Suppressor macrophage (primary cell): Measurements from ENCODE around the gene MTRF1L.

Experiments used
- DNase-seq, 4 experiments: peaks; one replicate each; pipeline ENCODE4 v3.0.0-alpha.2; 2020 to 2022
- total RNA-seq, 17 experiments: gene quantifications; one replicate each; lab custom pipeline; 2026; ENCODE audit warnings: mixed read lengths in 6 of 17, inconsistent platforms in 3 of 17; lab: John Stamatoyannopoulos, UW

MTRF1L gene
- 11.6 to 25.5 (median 19.9) reads per million in 17 experiments for total RNA-seq

DNA sequence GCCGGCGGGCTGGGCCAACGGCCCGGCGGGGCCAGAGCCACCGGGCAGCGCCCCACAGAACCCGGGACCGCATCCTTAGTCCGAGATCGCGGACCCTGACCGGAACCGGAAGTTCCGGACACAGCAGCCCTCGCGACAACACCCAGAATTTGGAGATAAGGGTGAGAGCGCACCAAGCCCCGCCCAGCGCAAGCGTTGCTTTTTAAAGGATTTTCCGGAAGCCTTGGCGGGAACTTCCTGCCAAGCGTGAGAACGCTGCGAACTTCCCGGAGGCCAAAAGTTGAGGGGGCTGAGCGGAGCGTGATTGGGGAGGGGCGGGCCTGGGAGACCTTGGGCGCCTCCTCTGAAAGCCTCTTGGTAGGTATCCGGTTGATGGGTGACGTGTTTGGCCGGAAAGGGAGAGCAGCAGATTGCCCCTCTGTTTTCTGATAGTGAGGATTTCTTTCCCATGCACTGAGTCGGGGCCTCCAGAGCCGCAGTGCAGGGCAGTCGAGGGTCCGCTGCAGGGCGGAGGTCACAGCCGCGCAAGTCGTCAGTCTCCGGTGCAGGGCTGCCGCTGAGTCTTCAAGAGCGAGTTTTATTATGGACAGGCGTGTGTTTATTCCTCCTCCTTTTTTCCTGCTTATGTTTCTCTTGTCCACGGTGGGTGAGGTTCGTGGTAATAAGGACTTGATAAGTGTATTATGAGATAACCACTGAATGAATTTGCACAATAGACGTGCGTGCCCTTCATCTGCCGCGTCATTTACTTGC lies at the start of gene MTRF1L:
Gene MTRF1L, minus strand, starts transcription at position 97 of the 753 bp plus-strand sequence. Its CDS starts 24 bp downstream, at position 73.
- DNase-seq, result peak; percentile 96 to 98 (median 97)

- no peak for DNase-seq
Observed at GRCh38 chr6:153051801-153052200, 49.3 kb upstream of the MTRF1L start.

DNA sequence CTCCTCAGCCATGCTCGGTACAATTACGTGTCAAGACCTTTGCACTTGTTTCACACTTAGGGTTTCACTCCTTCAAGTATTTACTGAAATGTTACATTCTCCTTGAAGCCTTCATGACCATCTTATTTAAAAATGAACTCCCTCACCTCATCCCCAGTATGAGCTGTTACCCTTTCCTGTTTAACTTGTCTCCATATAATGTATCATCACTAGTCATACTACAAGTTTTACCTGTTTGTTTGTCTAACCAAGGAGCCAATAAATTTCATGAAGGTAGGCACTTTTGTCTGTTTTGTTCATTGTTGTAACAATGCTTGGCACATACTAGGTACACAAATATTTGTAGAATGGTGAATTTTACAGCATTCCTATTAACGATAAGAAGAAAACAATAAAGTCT lies 46.1 kb upstream of the MTRF1L start:
- DNase-seq, result no peak

DNA sequence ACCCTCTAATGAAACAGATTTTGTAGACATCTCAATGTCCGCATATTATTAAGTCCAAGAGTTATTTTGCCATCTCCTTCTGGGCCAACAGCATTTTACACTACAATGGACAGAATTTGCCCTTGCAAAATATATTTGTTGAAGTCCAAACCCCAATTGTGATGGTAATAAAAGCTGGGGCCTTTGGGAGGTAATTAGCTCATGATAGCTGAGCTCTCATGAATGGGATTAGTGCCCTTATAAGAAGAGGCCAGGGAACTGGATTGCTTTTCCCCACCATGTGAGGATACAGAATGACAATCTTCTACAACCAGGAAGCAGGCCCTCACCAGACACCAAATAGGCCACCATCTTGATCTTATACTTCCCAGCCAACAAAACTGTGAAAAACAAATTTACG lies 44.9 kb upstream of the MTRF1L start:
- DNase-seq, result no peak

DNA sequence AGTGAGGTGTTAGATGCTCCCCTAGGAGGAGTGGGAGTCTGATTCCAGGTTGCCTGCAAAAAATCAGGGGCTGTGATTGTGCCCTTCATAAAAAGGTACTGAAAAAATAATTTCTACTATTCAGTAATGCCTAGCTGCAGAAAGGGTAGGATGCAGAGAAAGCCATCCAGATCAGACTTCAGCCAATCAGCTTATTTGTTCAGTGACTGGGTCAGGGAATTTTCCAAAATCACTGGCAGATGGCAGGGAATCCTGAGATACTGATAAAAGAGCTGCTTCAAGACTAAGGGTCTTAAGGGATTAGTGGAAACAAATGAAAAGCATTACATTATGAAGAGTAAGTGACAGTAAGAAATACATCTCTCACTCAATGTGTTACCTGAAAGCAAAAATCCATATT lies 42.8 kb upstream of the MTRF1L start:
- DNase-seq, result no peak

DNA sequence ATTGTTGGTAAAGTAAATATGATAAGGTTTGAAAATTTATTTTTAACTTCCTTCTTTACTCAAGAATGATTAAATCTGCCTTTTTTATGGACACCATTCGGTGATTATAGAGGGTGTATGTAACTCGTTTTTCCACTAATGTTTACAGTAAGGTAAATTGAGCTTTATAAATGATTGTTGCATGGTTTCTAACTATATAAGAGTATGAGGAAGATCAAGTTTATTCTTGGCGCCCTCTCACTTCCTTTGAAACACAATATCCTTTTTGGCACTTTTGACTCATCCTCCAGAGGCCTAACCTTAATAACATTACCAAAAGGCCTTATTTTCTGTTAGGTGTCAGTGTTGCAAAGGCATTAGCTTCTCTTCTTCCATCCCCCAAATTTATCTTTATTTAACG lies 41.8 kb upstream of the MTRF1L start:
- no peak for DNase-seq

DNA sequence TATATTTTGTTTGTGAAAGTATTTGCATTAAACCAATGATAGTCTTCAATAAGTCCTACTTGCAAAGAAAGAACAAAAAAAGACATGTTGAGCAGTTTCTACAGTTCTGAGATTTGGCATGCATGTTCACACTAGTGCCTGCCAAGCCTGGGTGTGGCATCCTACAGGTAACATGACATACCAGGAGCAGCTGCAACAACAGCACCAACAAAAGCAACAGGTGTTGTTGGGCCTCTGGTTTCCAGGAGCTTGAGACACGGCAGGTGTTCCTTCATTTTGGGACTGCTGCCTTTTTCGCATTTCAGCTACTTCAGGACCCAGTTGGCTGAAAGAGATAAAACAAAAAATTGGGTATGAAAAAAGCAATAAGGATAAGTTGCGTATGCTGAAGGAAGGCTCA lies 41.2 kb upstream of the MTRF1L start:
- DNase-seq, result no peak

DNA sequence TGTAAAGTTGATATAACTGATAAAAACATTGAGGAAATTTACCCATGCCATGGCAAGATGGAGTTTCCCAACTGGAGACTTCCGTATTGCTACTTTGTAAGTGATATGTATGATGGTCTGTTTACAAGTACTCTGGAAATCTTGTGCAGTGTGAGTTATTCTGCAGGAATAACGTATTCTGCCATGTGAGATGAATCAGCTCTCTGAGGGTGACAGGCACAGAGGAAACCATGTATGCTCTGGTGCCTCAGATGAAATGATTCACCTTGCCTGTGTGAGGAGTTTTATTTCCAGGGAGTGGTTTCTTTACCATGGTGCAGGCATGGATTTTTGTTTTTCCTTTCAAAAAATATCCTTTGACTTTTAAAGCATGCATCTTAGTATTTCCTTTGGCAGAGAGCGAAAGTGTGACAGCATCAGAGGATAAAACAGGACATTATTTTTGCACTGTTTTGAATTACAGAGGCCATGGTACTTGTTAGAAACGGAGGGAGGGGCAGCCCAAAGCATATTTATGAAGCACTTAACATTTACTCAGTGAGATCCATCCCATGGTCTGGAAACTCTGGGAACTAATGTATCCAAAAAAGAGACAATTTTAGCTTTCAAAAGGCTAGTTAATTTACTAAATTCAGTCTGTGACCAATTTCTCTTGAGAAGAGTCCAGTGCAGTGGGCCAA lies 36.0 kb upstream of the MTRF1L start:
- no peak for DNase-seq

DNA sequence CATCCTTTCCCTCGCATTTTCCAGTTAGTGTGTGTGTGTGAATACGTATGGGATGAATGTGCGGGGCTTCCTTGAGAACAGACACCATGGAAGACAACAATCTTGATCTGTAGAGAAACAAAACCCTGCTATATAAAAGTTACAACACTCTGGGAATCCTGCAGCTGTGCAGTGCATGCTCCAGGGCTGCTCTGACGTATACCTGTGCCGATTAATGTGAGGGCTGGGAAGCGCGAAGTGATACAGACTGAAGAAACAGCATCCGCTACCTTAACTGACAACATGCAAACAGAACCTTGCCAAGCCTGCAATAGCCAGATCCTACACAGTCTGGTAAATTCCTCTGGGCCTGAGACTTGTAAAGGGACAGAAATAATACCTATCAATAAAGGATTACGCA lies 31.6 kb upstream of the MTRF1L start:
- DNase-seq, result no peak

DNA sequence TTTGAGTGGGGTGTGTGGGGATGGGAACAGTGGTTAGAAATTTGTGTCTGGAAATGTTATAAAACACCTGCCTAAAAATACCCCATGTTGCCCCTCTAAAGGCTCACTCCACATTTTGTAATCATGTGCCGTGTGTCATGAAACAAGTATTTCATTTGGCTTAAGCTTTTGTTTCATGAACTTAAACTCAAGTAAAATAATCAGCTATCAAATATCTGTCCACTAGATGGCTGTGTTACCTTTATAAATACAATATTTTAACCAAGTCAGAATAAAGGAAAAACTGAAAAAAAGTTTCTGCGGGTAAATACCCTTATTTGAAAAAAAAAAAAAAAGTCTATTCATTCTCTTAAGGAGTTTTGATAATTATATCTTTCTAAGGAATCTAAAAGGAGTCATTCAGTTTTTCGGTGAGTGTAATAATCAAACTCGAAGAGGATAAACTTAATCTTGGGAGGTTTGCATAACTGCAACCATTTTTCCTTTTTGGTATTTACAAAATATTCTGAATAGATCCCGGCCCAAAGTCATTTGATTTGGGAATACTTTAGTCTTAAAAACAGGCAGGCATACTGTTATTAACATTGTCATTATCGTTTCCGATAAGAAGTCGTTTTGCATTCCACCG lies 29.9 kb upstream of the MTRF1L start:
- DNase-seq, result peak in 2 of 4 experiments; percentile 60 to 67

DNA sequence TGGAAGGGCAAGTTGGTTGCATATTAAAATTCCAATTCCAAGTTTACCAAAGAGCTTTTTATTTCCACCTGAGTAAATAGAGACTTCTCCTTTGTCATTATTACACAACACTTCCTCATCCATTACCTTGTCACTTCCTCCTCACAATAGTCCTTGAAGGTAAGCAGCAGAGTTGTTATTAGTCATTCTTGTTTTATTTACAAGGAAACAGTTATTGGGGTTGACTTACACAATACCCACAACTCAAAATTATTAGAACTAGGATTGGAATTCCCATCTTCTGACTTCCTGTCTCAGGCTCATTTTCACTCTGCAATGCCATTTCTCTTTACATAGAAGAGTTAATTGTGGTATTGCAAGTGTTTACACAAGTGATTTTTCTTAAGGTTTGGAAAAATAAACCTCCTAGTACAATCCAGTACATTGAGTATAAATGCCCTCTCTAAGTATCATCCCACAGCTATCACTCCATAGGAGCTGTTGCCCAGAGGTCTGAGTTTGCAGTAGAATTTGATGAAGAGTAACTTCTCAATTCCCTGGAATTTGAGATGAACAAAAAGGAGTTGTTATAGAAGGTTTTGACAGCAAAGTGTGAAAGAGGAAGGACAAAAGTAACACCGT lies 28.9 kb upstream of the MTRF1L start:
- no peak for DNase-seq

DNA sequence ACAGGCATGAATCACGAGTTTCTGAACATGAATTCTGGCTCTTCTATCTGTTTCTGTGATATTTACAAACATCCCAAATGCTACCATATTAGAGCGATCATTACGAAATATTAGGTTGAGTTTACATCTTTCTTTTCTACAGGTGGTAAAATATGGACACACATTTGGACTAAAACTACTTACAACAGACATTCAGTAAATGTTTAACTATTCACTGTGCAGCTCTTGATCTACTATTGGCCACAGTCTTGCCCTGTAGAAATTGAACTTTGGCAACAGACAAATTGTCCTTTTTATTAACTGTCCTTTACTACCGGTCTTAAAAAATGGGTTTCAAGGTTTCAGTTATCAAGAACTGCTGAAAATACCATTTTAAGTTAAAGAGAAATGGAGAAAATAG lies 26.5 kb upstream of the MTRF1L start:
- no peak for DNase-seq

- no peak for DNase-seq
Observed at GRCh38 chr6:153028286-153028685, 25.8 kb upstream of the MTRF1L start.

DNA sequence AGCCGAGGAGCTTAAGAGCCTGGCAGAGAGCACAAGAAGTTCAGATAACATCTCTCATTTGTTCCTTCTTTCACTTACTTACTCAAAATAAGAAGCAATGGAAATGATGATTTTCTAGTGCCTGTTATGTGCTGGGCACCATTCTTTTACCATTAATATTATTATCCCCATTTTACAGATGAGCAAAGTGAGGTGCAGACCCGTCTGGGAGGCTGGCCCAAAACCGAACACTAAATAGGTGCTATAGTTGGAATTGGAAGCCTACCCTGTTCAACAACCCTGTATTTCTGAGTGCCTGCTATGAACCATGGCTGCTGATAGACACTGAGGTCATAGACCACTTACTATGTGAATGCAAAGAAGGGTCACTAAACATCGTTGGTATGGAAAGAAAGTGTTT lies 25.0 kb upstream of the MTRF1L start:
- DNase-seq, result no peak

GRCh38 chr6:153024709-153025017 lies 22.2 kb upstream of the MTRF1L start:
- DNase-seq, result no peak

DNA sequence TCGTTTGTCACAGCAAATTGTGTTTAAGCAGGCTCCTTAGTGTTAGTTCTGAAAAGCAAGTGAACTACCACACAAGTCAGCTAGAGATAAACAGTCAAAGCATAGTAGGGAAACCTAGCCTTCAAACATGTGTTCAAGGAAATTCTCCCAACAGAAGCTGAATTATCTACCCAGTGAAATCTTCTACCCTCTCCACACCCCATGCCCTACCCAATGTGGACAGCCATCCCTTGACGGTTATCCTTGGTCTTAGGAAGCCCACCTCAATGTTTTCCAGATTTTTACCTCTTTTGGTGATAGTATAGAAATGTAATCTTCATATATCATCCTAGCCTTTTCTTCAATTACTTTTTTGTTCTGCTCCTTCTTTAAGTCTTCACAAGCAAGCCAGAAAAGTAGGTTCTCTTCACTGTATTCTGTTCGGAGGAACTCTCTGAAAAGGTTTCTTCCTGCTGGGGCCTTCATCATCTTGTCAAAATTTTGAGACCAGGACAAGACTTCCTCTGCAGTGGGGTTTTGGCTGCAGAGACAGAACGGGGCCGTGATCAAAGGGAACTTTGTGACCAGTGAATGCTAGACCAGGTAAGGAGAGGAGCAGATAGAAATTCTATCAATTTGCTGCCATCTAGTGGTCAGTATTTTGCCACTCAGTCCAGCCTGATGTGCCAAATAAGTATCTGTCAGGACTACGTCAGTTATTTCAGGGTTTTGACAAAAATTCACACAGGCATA lies 21.6 kb upstream of the MTRF1L start:
- DNase-seq, result peak; percentile 66 to 75 (median 70)

DNA sequence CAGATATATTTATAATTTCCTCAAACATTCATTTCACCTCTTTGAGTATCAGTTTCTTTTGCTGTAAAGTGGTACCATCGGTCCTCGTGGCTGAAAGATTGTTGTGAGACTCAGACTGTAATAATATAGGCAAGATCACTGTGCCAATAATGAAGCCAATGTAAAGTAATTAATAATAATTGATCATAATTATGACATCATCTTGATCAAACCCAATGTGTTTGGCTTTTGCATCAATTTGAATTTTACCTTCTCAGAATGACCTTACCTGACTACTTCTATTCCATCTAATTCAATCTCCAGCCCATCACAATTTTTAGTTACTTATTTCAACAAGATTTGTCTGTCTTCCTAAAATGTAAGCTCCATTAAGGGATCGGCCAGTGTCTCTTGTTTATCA lies 15.8 kb upstream of the MTRF1L start:
- DNase-seq, result no peak

GRCh38 chr6:153016846-153017245 lies 14.3 kb upstream of the MTRF1L start:
- DNase-seq, result no peak

GRCh38 chr6:153015094-153015640 lies 12.7 kb upstream of the MTRF1L start:
- DNase-seq, result no peak

- DNase-seq, result no peak
Observed at GRCh38 chr6:153013438-153013837, 10.9 kb upstream of the MTRF1L start.

- no peak for DNase-seq
Observed at GRCh38 chr6:153012856-153013255, 10.3 kb upstream of the MTRF1L start.

GRCh38 chr6:153003366-153003690 lies 819 bp upstream of the MTRF1L start:
- DNase-seq, result peak in 2 of 4 experiments; percentile 4 to 9
